Stimulated activated CD4-positive, alpha-beta T cell treated with anti-CD3 and anti-CD28 coated beads, Interleukin-15, amount 100 ng/mL, for 1 hour (primary cell): ENCODE data around the gene CCDC83.

Source experiments
- DNase-seq, 2 donors: peaks; one replicate each; pipeline ENCODE4 v3.0.0-alpha.2; 2020; ENCODE audit warnings: low read depth in 1 of 2, low spot score in 1 of 2

Gene CCDC83

GRCh38 chr11:85855341-85855656 is at the start of gene CCDC83:
Gene CCDC83 (plus strand): TSS chr11:85855383. CDS start chr11:85865124, 9,741 bp downstream.
- DNase-seq: no peak

DNA sequence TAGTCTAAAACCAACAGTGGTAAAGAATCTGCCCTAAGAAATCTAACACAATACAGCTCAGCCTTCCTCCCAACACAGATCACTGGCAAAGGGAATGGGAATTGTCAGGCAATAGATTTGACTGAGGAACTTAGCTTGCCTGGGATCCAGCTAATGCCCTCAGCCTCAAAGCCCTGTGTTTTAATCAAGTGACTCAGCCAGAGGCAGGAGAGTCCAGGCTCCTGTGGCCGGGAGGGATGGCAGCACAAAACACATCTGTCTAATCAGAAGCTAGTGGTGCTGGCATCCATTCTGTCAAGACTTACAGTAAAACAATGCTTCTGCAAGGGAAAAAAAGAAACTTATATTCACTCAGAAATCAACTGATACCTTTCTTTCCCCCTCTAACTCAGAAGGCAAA is 49.8 kb upstream of the CCDC83 start:
- DNase-seq: no peak

GRCh38 chr11:85806016-85806415 is 49.2 kb upstream of the CCDC83 start:
- DNase-seq: no peak

- no peak for DNase-seq
Measured at GRCh38 chr11:85806876-85807275, 48.3 kb upstream of the CCDC83 start.

DNA sequence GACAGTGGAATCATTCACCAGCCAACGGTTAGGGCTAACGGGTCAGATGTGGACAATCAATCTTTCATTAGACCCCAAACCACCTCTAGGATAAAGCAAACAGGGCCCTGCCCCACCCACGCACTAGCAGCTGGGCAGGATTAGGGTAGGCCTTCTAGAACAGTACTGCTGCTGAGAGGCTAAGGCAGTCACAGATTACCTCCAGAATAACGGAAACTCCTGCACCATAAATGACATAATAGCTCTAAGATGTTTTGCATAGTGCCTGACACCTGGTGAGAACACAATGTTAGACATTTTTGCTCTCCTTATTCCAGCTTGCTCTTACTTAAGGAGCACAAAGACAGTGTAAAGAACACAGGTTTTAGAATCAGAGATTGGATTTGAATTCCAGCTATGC is 46.0 kb upstream of the CCDC83 start:
- no peak for DNase-seq

DNA sequence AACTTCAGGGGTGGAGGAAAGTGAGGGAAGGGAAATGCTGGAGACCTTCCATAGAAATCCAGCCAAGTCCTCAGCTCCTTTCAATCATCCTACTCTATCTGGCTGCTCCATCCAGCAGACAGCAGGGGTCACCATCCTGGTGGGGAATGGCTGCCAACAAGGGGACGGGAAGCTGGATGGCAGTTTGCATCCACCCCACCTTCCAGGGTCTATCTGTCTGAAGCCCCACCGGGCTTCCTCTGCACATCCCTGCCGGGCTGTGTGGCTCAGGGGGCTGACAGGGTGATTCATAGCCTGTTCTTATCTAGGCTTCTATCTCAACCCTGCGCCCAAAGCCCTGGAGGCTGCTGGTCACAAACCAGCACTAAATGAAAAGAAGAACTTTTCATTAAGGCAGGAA is 45.3 kb upstream of the CCDC83 start:
- no peak for DNase-seq

- no peak for DNase-seq
Measured at GRCh38 chr11:85810521-85810870, 44.7 kb upstream of the CCDC83 start.

GRCh38 chr11:85810871-85811611 is 44.1 kb upstream of the CCDC83 start, which contains the start of gene SYTL2:
Gene SYTL2 (minus strand): TSS chr11:85811141. CDS start chr11:85757725, 53,416 bp downstream.
- peak; percentile 49 to 66 for DNase-seq

DNA sequence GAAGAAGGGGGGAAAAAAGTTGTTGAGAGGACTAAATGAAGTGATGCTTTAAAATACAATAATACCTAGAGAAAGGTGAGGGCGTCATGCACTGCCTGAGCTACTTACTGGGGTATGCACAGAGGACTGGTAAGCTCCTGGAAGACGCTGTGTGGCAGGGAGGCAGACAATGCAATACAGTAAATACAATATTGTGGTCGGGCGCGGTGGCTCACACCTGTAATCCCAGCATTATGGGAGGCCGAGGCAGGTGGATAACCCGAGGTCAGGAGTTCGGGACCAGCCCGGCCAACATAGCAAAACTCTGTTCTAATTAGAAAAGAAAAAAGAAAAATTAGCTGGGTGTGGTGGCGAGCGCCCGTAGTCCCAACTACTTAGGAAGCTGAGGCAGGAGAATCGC is 43.6 kb upstream of the CCDC83 start:
- no peak for DNase-seq

DNA sequence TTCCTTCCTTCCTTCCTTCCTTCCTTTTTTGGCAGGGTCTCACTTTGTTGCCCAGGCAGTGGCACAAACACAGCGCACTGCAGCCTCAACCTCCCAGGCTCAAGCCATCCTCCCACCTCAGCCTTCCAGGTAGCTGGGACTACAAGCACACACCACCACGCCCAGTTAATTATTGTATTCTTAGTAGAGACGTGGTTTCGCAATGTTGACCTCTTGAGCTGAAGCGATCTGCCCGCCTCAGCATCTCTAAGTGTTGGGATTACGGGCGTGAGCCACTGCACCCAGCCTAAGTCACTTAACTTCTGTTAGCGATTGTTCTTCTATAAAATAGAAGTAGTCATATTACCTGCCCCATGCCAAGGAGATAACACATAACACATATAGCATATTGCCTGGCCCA is 41.5 kb upstream of the CCDC83 start:
- no peak for DNase-seq

DNA sequence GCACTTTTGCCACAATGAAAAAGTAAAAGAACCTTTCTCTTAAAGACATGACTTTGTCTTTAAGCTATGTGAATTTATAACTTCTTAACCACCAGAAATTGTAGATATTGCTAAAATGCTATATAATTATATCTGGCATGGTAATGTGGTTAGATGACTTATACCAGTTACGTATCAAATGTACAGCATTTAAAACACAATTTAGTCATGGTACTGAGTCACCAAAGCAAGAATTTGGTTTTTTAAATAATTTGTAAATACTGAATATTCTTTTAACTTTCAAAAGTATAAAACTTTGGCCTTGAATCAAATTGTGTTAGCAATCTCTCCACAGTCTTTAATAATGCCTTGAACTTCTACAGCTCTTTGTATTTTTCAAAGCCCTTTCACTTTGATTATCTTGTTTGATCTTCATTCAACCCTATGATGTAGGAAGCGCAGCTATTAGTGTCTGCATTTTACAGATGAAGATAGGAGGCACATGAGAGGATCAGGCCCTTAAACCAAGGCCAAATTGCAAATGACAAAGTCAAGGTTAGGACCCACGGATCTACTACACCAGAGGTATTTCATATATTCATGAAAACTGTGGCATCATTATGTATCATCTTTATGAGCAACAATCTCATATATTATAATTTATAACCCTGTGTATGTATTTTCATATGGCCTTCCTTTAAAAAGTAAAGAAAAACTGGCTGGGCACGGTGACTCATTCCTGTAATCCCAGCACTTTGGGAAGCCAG is 39.8 kb upstream of the CCDC83 start:
- no peak for DNase-seq

DNA sequence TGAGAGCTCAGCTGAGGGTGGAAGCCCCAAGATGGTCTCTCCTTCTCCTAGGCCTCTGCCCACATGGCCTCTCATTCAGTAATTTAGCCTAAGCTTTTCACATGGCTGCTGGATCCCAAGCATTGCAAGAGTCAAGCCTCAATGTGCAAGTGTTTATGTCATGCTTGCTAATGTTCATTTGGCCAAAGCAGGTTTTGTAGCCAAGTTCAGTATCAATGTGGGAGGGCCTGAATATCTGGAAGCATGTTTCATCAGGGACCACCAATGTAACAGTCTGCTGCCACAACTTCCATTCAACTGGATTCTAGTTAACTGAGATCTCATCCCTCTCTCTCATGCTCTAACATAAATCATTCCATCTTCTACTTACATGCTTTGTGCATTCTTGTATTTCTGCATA is 35.7 kb upstream of the CCDC83 start:
- DNase-seq: no peak

GRCh38 chr11:85821636-85822035 is 33.5 kb upstream of the CCDC83 start:
- no peak for DNase-seq

- no peak for DNase-seq
Measured at GRCh38 chr11:85822814-85823213, 32.4 kb upstream of the CCDC83 start.

DNA sequence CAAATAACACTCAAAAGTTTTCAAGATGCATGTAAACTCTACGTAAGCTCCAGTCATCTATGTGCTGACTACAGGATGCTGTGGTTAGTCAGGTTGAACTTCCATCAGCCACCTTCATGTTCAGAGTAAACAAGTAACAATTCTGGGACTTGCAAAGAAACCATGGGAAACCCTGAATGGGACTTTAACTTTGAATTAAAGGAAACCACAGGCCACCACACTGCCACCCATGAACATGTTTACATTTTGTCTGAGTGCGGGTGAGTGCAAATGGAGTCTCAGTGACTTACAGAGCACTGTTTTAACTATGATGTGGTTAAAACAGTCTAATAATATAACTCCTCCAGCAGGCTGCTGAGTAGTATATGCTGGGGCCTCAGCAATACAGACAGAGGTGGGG is 31.4 kb upstream of the CCDC83 start:
- DNase-seq: peak in 1 of 2 donors; percentile 35

GRCh38 chr11:85825616-85826015 is 29.6 kb upstream of the CCDC83 start:
- no peak for DNase-seq

- no peak for DNase-seq
Measured at GRCh38 chr11:85826116-85826855, 28.9 kb upstream of the CCDC83 start.

GRCh38 chr11:85827748-85828639 is 27.2 kb upstream of the CCDC83 start:
- DNase-seq: no peak

GRCh38 chr11:85828640-85828978 is 26.6 kb upstream of the CCDC83 start:
- DNase-seq: no peak

DNA sequence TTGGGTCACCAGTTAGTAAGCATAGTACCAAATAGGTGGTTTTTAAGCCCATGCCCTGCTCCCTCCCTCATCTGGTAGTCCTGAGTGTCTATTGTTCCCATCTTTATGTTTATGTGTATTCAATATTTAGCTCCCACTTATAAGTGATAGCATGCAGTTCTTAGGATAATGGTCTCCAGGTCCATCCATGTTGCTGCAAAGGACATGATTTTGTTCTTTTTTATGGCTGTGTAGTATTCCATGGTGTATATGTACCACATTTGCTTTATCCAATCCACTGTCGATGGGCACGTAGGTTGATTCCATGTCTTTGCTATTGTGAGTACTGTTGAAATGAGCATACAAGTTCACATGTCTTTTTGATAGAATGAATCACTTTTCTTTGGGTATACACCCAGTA is 26.0 kb upstream of the CCDC83 start:
- no peak for DNase-seq

GRCh38 chr11:85831050-85831449 is 24.1 kb upstream of the CCDC83 start:
- DNase-seq: no peak
